Daoy (cell line): Measurements from ENCODE around the gene TMEM52B. TPM values are rescaled to one million over a fixed set of nuclear protein-coding genes. Genes with fewer than 3 reads are reported as not detected.
"Not testable (repeated sequence)": the region's sequence is repeated elsewhere in the genome, so short reads cannot be mapped to it uniquely, and the experiment has no call there.

Source experiments
- DNase-seq: peaks from one replicate; pipeline ENCODE4 v3.0.0-alpha.2; 2015; ENCODE audit warnings: low read depth
- total RNA-seq: library from RNA; depleted of rRNA; stranded (reverse); fragments of >200 nt; shearing (Covaris generic); gene quantifications from 2 replicates; pipeline ENCODE4 v1.2.3, GENCODE V29; 2014

TMEM52B gene
- total RNA-seq, 1 experiment from 2014 or later, result 1.8 TPM

DNA sequence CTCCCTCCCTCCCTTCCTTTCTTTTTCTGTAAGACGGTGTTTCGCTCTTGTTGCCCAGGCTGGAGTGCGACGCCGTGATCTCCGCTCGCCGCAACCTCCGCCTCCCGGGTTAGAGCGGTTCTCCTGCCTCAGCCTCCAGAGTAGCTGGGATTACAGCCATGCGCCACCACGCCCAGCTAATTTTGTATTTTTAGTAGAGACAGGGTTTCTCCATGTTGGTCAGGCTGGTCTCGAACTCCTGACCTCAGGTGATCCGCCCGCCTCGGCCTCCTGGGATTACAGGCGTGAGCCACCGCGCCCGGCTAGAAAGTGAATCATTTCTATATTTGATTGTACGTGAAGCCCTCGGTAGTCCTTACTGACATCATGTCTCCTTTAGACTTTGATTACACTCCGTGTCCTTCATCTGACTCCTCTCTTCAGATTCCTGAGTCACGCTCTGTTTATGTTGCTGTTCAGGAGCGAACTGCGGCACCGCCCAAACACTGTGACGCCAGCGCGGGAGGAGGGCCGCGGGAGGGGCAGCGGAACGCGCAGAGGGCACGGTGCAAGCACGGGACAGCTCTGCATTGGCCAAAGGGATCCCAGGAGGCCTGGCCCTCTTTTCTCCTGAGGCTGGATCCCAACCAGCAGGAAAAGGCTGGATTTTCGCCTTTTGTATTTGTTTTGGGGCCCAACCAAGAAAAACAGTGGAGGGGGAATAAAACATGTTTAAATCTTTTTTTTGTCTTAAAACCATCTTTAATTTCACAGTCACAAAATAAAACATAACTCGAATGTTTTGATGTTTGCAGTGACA is 33.3 kb downstream of the TMEM52B start:
- peak; percentile 94 for DNase-seq

DNA sequence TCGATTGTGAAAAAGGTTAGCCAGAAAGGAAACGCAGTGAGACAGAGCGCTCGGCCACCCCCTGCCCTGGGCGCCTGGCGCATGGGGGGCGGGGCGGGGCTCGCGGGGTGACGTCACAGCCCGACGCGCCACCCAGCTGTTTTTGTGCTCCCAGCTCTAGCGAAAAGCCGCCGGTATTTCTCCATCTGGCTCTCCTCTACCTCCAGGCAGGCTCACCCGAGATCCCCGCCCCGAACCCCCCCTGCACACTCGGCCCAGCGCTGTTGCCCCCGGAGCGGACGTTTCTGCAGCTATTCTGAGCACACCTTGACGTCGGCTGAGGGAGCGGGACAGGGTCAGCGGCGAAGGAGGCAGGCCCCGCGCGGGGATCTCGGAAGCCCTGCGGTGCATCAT is 33.9 kb downstream of the TMEM52B start, which contains the start of gene GABARAPL1:
Gene GABARAPL1, plus strand, starts transcription at position 139 of the 393 bp plus-strand sequence. Its CDS starts 253 bp downstream, at position 392.
- peak; percentile 75 for DNase-seq

DNA sequence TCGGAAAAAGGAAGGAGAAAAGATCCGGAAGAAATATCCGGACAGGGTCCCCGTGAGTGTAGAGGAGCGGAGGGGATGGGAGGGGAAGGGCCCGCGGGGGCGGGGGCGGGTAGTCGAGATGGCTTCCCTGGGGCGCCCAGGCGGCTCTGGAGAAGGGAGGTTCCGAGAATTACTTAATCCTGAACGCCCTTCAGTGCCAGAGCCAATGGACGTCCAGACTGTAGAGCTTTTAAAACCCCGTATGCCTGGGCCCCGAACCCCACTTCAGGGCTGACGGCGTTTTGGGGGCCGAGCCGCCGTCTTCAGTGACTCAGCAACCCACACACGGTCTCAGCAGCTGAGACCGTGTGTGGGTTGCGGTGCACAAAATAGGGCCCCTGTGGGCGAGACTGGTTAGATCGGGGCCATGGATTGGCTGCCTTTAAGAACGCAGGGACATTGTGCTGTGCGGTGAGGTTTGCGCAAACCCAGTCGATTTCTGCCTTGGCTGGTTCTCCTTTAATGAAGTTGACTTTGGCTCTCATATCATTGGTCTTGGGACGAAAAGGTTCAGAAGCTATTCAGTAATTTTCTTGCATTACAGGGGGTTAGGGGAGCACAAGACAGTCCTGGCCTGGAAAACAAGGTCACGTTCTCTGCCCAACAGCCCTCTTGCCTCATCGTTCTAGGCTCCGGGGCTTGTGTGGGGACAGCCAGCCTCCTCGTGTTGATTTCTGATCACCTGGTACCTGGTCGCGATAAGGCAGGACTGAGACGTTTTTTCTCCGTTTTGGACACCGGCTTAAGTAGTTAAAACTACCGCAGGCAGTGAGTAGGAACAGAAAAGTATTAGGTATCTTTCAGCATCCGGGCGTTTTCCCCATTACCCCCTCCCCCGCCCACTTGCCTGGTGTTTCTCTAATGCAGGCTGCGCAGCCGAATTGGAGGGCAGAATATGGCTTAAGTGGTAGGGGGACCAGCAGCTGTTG is 34.6 kb downstream of the TMEM52B start:
- DNase-seq, result peak; percentile 65

DNA sequence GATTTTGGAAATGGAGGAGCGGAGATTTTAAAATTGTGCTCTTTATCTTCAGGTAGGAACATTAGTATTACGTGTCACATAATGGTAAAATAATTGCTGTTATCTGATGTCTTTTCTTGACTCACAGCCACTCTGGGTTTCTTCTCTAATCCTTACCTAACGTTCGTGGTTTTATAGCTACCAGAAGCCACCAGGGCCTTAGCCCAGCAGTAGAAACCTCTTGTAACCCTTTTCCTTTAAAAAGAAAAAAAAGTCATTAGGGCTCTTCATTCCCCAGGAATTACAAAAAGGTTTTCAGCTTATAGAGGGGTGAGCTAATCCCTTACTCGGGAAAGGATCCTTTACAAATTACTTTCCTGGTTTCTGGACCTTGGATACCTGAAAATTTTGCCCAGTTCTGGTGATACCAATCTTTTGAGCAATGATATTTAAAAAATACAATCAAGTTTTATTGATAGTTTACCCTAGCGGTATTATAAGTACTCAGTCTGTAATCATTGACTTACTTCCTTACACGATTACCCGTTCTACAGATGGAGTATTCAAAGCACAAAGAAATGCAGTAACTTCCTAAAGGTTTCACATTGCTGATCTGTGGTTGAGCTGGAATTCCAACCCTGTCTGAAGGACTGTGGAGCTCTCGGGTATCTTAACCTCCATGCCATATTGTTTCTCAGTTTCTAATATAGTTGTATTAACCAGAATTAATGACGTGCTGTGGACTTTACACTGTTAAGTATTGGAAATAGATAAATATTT is 35.5 kb downstream of the TMEM52B start:
- DNase-seq, result peak; percentile 30

DNA sequence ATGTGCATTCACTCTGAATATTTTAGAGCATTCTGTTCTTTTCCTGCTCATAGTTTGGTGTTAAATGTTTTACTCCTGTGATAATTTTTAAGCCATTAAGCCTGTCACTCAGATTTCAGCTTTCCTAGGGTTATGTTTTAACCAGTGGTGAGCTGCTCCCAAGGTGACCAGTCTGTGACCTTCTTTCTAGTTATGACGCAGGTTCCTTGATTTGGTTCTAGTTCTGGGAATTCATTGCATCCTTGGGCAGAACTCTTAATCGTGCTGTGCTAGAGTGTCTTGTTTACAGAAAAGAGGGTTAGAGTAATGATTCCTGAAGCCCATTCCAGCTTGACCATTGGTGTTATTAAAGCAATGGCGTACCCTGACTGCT is 36.0 kb downstream of the TMEM52B start:
- DNase-seq, result no peak

DNA sequence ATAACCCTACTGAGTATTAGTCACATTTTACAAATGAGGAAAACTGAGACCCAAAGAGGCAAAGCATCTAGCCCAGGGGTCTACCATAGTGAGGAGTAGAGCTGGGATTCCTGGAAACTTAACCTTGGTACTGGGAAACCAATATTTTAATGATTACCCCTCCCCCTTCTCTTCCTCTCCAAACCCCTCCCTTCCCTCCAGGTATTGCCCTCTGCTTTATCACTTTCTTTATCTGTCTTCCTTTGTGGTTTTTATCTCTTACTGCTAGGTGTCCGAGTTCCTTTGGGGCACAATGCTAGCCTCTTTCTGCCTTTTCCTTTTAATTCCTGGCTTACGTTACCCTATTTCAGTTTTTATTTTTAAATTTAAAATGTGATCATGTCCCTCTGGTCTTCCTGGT is 36.6 kb downstream of the TMEM52B start:
- no peak for DNase-seq

DNA sequence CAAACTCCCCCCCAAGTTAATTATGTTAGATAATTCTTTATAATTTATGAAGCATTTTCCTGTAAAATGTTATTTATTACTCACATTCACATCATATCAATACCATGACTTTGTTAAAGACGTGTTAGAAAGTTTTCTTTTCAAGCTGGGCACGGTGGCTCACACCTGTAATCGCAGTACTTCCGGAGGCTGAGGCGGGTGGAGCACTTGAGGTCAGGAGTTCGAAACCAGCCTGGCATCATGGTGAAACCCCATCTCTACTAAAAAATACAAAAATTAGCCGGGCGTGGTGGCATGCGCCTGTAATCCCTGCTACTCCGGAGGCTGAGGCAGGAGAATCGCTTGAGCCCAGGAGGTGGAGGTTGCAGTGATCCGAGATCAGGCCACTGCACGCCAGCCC is 37.1 kb downstream of the TMEM52B start:
- not testable (repeated sequence) for DNase-seq

DNA sequence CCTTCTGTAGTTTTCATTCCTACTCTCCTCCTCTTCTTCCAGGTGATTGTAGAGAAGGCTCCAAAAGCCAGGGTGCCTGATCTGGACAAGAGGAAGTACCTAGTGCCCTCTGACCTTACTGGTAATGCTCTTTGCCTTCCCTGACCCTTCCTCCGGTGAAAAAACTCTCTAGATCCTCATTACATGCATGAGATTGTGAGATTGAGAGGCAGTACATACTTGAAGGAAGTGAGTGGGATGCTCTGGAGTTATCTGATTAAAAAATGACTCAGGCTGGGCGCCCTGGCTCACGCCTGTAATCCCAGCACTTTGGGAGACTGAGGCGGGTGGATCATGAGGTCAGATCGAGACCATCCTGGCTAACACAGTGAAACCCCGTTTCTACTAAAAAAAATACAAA is 39.2 kb downstream of the TMEM52B start:
- no peak for DNase-seq

DNA sequence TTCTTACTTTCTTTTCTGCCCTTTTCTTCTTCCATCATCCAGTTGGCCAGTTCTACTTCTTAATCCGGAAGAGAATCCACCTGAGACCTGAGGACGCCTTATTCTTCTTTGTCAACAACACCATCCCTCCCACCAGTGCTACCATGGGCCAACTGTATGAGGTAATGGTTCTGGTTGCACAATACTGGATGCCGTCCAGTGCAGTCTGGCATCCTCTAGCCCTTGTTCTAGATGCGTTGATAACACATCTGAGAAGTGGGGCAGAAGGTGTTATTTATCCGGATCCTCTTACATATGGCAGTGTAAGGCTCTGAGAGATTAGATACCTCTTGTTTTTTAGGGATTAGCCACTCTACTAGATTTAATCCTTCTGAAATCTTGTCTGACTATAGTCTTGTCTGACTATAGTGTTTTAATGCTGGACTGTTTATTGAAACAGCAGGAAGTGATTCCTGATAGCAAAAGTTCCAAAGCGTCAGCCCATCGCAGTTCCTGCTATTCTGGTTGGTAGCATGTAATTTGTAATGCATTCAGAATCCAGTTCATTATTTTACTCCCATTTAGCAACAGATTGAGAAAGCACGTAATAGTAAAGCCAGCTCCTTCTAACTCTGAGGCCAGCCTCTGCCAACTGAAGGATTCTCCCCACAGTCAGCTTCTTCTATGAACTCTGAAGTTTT is 41.7 kb downstream of the TMEM52B start:
- no peak for DNase-seq

DNA sequence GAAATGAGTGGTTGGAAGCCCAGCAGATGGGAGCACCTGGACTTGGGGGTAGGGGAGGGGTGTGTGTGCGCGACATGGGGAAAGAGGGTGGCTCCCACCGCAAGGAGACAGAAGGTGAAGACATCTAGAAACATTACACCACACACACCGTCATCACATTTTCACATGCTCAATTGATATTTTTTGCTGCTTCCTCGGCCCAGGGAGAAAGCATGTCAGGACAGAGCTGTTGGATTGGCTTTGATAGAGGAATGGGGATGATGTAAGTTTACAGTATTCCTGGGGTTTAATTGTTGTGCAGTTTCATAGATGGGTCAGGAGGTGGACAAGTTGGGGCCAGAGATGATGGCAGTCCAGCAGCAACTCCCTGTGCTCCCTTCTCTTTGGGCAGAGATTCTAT is 43.0 kb downstream of the TMEM52B start:
- DNase-seq, result no peak

DNA sequence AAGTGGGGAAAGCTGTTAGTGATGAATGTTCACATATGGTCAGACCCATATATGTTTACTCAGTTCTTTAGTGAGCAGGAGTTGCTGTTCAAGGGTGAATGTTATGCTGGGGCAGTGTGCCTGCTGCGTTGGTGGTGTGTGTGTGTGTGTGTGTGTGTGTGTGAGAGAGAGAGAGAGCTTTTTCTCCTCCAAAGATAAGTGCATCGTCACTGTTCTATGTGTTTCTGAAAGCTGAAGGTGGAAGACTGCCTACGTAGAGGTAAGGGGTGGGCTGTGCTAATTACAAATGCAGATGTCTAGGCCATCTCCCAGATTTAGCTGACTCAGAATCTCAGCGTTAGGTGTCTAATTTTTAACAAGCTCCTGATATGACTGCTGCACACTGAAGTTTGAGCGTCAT is 44.4 kb downstream of the TMEM52B start:
- DNase-seq, result no peak

DNA sequence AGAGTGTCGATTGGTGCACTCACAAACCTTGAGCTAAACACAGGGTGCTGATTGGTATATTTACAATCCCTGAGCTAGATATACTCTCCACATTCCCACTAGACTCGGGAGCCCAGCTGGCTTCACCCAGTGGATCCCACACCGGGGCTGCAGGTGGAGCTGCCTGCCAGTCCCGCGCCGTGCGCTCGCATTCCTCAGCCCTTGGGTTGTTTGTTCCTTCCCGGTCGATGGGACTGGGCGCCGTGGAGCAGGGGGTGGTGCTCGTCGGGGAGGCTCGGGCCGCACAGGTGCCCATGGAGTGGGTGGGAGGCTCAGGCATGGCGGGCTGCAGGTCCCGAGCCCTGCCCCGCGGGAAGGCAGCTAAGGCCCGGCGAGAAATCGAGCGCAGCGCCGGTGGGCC is 46.6 kb downstream of the TMEM52B start:
- DNase-seq, result not testable (repeated sequence)

DNA sequence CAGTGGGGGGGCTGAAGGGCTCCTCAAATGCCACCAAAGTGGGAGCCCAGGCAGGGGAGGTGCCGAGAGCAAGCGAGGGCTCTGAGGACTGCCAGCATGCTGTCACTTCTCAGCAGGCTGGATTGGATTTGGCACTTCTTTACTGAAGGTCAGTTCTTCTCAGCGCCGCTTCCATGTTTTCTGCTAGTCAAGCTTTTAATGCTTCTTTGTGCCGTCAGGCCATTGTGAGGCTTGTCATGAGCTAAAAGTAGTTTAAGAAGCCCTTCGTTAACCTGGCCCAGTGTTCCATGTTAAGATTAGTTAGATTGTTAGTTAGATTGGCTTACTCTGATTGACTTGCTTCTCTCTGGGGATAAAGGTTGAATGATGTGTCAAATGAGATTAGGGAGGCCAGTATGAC is 47.3 kb downstream of the TMEM52B start:
- no peak for DNase-seq

DNA sequence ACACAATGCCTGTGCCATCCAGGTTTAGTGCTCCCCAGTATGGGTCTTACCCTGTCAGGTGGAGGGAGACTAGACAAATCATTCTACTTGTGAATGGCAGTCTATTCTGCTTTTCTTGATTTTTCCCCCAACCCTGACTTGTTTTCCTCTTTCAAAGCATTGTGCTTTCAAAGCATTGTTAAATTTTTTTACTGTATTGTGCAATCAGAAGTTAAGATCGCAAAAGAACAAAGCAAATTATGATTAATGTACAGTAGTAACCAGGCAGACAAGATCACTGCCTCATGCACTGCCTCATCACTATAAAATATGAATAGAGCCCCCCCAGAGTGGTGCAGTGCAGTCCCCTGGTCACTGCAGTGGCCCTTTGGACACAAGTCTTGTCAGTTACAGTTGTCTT is 47.9 kb downstream of the TMEM52B start:
- no peak for DNase-seq

DNA sequence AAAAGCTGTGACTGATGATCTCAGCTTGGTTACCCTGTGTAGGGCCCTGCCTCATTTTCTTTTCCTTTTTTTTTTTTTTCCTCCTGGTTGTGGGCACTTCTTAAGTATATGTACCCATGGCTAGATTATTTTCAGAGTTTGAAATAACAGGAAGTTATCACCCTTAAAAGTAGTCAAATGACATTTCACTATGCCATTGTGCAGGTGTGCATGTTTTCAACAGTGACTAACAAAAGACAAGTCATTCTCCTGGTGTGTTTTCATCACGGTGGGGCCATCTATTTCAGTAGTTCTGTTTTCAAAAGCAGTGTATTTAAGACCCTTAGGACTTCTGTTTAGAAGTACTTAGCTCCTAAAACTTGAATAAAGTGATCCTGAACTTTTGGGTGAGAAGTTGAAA is 48.8 kb downstream of the TMEM52B start:
- no peak for DNase-seq

DNA sequence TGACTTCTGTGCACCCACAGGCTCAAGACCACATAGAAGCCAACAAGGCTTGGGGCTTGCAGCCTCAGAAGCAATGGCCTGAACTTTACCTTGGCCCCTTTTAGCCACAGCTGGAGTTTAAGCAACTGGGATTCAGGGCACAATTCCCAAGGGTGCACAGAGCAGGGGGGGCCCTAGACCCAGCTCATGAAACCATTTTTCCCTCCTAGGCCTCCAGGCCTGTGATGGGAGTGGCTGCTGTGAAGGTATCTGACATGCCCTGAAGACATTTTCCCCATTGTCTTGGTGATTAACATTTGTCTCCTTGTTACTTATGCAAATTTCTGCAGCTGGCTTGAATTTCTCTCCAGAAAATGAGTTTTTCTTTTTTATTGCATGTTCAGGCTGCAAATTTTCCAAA is 55.7 kb downstream of the TMEM52B start:
- DNase-seq, result no peak

DNA sequence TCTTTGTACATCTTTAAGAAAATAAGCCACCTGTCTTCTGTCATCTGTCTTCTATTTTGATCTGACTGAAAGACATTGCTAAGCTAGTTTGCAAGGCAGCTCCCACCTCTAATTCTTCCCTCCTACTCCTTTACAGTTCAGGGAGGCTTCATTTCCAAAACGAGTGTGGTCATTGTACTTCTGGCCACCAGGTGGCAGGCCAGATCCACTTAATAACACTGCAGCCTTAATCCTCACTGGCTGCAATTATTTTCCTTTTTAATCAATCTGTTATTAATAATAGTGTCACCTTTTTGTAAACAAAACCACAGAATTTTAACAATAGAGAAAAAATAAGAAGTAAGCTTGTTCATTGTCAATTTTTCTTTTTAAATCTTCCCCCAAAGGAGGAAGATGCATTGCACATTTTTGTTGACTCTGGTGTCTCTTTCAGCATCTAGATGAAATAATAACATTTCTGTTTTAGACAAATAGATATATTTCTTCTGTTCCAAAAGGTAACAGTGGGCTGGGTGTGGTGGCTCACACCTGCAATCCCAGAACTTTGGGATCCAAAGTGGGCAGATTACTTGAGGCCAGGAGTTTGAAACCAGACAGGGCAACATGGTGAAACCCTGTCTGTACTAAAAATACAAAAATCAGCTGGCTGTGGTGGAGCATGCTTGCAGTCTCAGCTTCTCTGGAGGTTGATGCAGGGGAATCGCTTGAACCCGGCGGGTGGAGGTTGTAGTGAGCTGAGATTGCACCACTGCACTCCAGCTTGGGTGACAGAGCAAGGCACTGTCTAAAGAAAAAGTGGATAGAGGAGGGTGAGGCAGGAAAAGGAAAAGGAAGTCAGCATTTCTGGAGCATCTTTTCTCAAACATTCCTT is 57.2 kb downstream of the TMEM52B start:
- DNase-seq, result peak; percentile 21

DNA sequence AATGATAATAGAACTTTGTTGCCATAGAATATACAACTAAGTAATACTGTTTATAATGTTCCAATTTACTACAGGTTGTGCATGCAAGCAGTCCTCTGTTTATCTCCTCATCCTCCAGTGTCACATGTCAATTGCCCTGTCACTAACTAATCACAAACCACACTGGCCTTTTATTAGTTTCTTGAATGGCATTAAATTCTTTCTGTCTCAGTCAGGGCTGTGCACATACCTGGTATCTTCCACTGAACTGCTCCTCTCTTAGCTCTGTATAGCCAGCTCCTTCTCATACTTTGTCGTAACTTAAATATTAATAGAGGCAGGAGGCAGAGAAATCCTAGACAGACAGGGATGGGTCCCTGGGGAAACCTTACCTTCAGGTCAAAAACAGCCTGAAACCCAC is 57.9 kb downstream of the TMEM52B start:
- DNase-seq, result no peak

DNA sequence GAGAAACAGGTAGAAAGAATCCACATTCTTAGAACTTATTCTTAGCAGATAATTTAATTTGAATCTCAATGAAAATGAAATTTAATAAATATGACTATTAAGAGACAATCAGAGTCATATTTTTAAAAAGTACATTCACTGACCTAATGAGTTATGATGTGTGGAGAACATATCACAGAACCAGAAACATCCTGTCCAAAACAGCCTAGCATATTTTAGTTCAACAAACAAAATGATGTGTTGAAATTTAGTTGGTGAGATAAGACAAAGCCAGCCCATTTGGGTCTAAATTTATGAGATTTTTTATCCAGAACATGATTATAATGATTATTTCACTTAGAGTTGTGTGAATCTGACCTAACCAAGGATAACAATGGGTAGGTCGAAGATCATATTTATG is 59.7 kb downstream of the TMEM52B start:
- no peak for DNase-seq

DNA sequence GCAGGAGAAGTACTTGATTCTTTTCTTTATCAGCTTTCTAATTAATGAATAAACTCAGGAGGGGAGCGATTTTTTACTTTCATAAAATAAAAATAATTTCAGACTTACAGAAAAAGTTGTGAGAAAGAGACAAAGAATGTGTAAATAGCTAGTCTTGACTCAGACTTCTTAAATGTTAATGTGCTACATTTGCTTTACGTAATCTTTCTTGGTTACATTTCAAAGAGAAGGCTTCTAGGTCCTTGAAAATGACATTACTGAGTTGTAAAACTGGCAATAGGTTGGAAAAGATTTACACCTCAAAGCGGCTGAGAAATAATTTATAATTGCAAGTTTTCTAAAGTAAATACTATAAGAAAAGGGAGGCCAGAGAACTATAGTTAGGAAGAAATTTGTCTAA is 62.5 kb downstream of the TMEM52B start:
- DNase-seq, result no peak
